Neural progenitor cell (in vitro differentiated cells): ENCODE results near the gene PSMG4. TPM values are rescaled to one million over a fixed set of nuclear protein-coding genes. Genes with fewer than 3 reads are reported as not detected.

ENCODE experiments used
- DNase-seq: peaks from one replicate; pipeline ENCODE4 v3.0.0-alpha.2; 2016; ENCODE audit warnings: low spot score
- H2AFZ ChIP-seq: fragments of 200-600 bp; sonication (generic); replicated peaks from 2 replicates; pipeline ENCODE4 v1.6.1; 2016; ENCODE audit warnings: antibody characterized with exemption
- H3F3A ChIP-seq: fragments of 200-600 bp; sonication (generic); 2 replicates; pipeline ENCODE4 v1.6.1; 2016; ENCODE audit warnings: antibody characterized with exemption, low read depth
- H3K27ac ChIP-seq: fragments of 200-600 bp; sonication (generic); 2 replicates; pipeline ENCODE4 v1.5.1; 2016; ENCODE audit warnings: mild to moderate bottlenecking
- H3K27me3 ChIP-seq: fragments of 200-600 bp; sonication (generic); 2 replicates; pipeline ENCODE4 v1.6.1; 2016; ENCODE audit warnings: mild to moderate bottlenecking, moderate library complexity
- H3K36me3 ChIP-seq: fragments of 200-600 bp; sonication (generic); 2 replicates; pipeline ENCODE4 v1.5.1; 2016
- H3K4me1 ChIP-seq: fragments of 200-600 bp; sonication (generic); 2 replicates; pipeline ENCODE4 v1.6.1; 2016; ENCODE audit warnings: mixed run types
- H3K4me2 ChIP-seq: fragments of 200-600 bp; sonication (generic); 2 replicates; pipeline ENCODE4 v1.6.1; 2016
- H3K4me3 ChIP-seq: fragments of 200-600 bp; sonication (generic); 2 replicates; pipeline ENCODE4 v1.5.1; 2016
- H3K79me2 ChIP-seq: fragments of 200-600 bp; sonication (generic); 2 replicates; pipeline ENCODE4 v1.6.1; 2016; ENCODE audit warnings: low read depth
- H3K9ac ChIP-seq: fragments of 200-600 bp; sonication (generic); 2 replicates; pipeline ENCODE4 v1.6.1; 2016
- H3K9me3 ChIP-seq: fragments of 200-600 bp; sonication (generic); 2 replicates; pipeline ENCODE4 v1.5.1; 2016; ENCODE audit warnings: low read depth
- H4K20me1 ChIP-seq: fragments of 200-600 bp; sonication (generic); 2 replicates; pipeline ENCODE4 v1.6.1; 2016; ENCODE audit warnings: low read depth
- H3K27ac Mint-ChIP-seq: 3 replicates; pipeline ENCODE4 v1.8.0; 2021; ENCODE audit warnings: mixed read lengths
- H3K27me3 Mint-ChIP-seq: 2 replicates; pipeline ENCODE4 v1.8.0; 2022; ENCODE audit warnings: low read depth, mild to moderate bottlenecking, inconsistent platforms, moderate library complexity, mixed read lengths; ENCODE audit not compliant: insufficient read depth
- H3K36me3 Mint-ChIP-seq: 3 replicates; pipeline ENCODE4 v1.8.0; 2021; ENCODE audit warnings: mixed read lengths
- H3K4me1 Mint-ChIP-seq: 3 replicates; pipeline ENCODE4 v1.8.0; 2021; ENCODE audit warnings: mixed read lengths
- H3K4me3 Mint-ChIP-seq: 3 replicates; pipeline ENCODE4 v1.8.0; 2021; ENCODE audit warnings: mild to moderate bottlenecking, moderate library complexity, mixed read lengths
- H3K9me3 Mint-ChIP-seq: 3 replicates; pipeline ENCODE4 v1.8.0; 2020; ENCODE audit warnings: mixed read lengths
- CTCF ChIP-seq: fragments of 200-600 bp; sonication (generic); IDR thresholded peaks from 2 replicates; pipeline ENCODE4 v1.5.1; 2017; ENCODE audit warnings: antibody characterized with exemption, mild to moderate bottlenecking
- EZH2 ChIP-seq: fragments of 200-600 bp; sonication (generic); IDR thresholded peaks from 2 replicates; pipeline ENCODE4 v1.6.1; 2017; ENCODE audit warnings: antibody characterized with exemption, mild to moderate bottlenecking, moderate library complexity
- EZH2phosphoT487 ChIP-seq: fragments of 200-600 bp; sonication (generic); IDR thresholded peaks from 2 replicates; pipeline ENCODE4 v1.6.1; 2017; ENCODE audit warnings: antibody characterized with exemption
- total RNA-seq: library from RNA; depleted of rRNA; stranded (reverse); fragments of >200 nt; gene quantifications from 2 replicates; pipeline ENCODE4 v1.2.3, GENCODE V29; 2015; ENCODE audit warnings: low replicate concordance

The PSMG4 gene
- total RNA-seq, 1 donor from 2014 or later: 15.2 TPM

- H3K4me3 Mint-ChIP-seq: no peak overlapping the region
- H3K27ac Mint-ChIP-seq: no peak overlapping the region
- H2AFZ ChIP-seq: no peak overlapping the region
- H3K9me3 Mint-ChIP-seq: no peaks in the 10 kb centered on the region
- no peak overlapping the region for H3K4me3 ChIP-seq
- no peak overlapping the region for H3K27ac ChIP-seq
- TF ChIP-seq EZH2 (no peak), EZH2phosphoT487 (no peak), CTCF (no peak)
- H3K79me2 ChIP-seq: no peaks in the 10 kb centered on the region
- no peaks in the 10 kb centered on the region for H3K27me3 ChIP-seq
- H4K20me1 ChIP-seq: no peaks in the 10 kb centered on the region
- H3K4me1 Mint-ChIP-seq: peaks cover 47% of the 10 kb centered on the region
- H3K36me3 ChIP-seq: no peaks in the 10 kb centered on the region
- no peak overlapping the region for H3K9ac ChIP-seq
- H3K36me3 Mint-ChIP-seq: peaks cover 46% of the 10 kb centered on the region
- H3K4me1 ChIP-seq: no peaks in the 10 kb centered on the region
- no peak for DNase-seq
- no peaks in the 10 kb centered on the region for H3F3A ChIP-seq
- H3K4me2 ChIP-seq: no peak overlapping the region
- H3K27me3 Mint-ChIP-seq: peaks cover 7% of the 10 kb centered on the region
- no peaks in the 10 kb centered on the region for H3K9me3 ChIP-seq
These were observed 57.6 kb downstream of the PSMG4 start for GRCh38 chr6:3316331-3316730.

- no peaks in the 10 kb centered on the region for H3K36me3 ChIP-seq
- Mint-ChIP-seq H3K27me3 (peaks cover 7% of the 10 kb centered on the region), H3K4me3 (no peak overlapping the region), H3K27ac (no peak overlapping the region), H3K9me3 (no peaks in the 10 kb centered on the region), H3K36me3 (peaks cover 45% of the 10 kb centered on the region), H3K4me1 (peaks cover 47% of the 10 kb centered on the region)
- no peak overlapping the region for H3K27ac ChIP-seq
- H3K4me3 ChIP-seq: no peak overlapping the region
- H3K9me3 ChIP-seq: no peaks in the 10 kb centered on the region
- no peaks in the 10 kb centered on the region for H3F3A ChIP-seq
- no peak overlapping the region for H3K4me2 ChIP-seq
- no peaks in the 10 kb centered on the region for H3K4me1 ChIP-seq
- no peaks in the 10 kb centered on the region for H3K79me2 ChIP-seq
- H3K9ac ChIP-seq: no peak overlapping the region
- no peaks in the 10 kb centered on the region for H4K20me1 ChIP-seq
- no peak for TF ChIP-seq EZH2phosphoT487
- no peak for TF ChIP-seq CTCF
- TF ChIP-seq EZH2: no peak
- DNase-seq: no peak
- no peaks in the 10 kb centered on the region for H3K27me3 ChIP-seq
- H2AFZ ChIP-seq: no peak overlapping the region
These were observed 58.1 kb downstream of the PSMG4 start for GRCh38 chr6:3316818-3317217.

Other genes starting within 250 kb of the PSMG4 start
- gene RIPK1, start 190.5 kb upstream of the PSMG4 start, total RNA-seq: 4.6 and 4.9 TPM in 2 replicates
- gene BPHL, start 140.2 kb upstream of the PSMG4 start, total RNA-seq: 44.5 TPM in 2 replicates
- 57.9 and 117 TPM in 2 replicates for gene TUBB2A, start 101.4 kb upstream of the PSMG4 start, total RNA-seq
- 362 and 762 TPM in 2 replicates for gene TUBB2B, start 31.3 kb upstream of the PSMG4 start, total RNA-seq
- gene SLC22A23, start 198.1 kb downstream of the PSMG4 start, total RNA-seq: 0.99 and 3.3 TPM in 2 replicates